Hair follicular keratinocyte (primary cell): ENCODE data around the gene CD47. TPM values are rescaled to one million over a fixed set of nuclear protein-coding genes. Genes with fewer than 3 reads are reported as not detected.

ENCODE experiments used
- total RNA-seq: library from RNA; depleted of rRNA; stranded (reverse); fragments of >200 nt; gene quantifications from 2 replicates; pipeline ENCODE4 v1.2.3, GENCODE V29; 2015

The CD47 gene
- 60.7 and 78.9 TPM in 2 replicates for total RNA-seq

GRCh38 chr3:108090701-108091497 is at the start of gene CD47:
Gene CD47, minus strand, starts transcription at chr3:108091031. Its CDS starts 123 bp downstream, at chr3:108090908.

Other genes with a start within 250 kb of the CD47 start
- 48.0 and 52.2 TPM in 2 replicates for gene IFT57, start 131.4 kb upstream of the CD47 start, total RNA-seq
- gene HHLA2, start 205.5 kb upstream of the CD47 start, total RNA-seq = not detected in 2 replicates